ENCODE measurements around the gene UNC93A. TPM values are rescaled to one million over a fixed set of nuclear protein-coding genes. Genes with fewer than 3 reads are reported as not detected.

UNC93A gene
- total RNA-seq, 8 experiments from 2014 or later = 0.24 to 0.25 TPM; not detected in 6

DNA sequence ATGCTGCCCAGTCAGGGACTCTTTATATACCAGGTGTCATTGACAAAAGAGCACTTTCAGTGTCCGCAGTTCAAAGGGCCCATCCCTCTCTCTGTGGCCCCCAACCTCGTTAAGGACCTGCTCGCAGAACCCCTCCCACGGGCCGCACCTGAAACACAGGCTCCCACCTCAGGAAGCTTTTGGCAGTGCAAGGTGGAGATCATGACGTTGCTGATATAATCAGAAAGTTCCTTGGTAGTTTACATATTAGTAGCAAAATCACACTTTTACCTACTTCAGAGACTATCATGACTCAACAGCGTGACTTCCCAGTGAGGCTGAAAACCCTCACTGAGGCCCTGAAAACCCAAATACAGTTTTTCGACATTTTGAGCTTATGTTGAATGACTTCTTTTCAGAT lies 37.9 kb downstream of the UNC93A start:
- no peak for ATAC-seq (replicated peaks in 6 of 8)

DNA sequence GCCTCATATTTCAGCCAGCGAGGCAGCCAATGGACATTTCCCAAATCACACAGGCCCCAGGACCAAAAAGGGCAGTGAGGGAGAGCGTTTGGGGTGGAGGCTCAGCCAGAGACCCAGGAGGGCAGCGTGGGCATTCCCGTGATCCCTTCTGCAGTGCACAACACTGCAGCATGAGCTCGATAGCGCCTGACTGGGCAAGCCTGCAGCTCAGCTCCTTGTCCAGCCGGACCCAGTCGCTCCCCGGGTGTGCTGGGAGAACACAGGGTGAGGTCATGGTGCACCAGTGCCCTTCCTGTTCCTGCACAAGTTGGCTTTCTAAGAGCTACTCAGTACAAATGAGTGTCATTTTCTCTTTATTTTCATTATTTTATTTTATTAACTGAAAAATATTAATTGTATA lies 39.6 kb downstream of the UNC93A start:
- WGBS, 10 experiments = 5 to 100% (median 87%) methylated on average over 2 to 5 of the region's 9 CpGs; no CpG with 5 or more reads in 3 of the 10 experiments
- Histone ChIP-seq H3K4me1 (replicated peaks in 1 of 2) (no peaks in the 10 kb centered on the region), H3K27ac (no peak overlapping the region), H3K4me3 (no peak overlapping the region)
- ATAC-seq (replicated peaks in 6 of 8) = peak in 3 of 8 experiments; percentile 50 to 86 (median 68)
- in situ Hi-C loops (cut with MboI; ENCODE audit: low pct_unique_long_range_greater_than_20kb in 2 of 9, low sequenced_read_pairs in 9 of 9, unreplicated experiment in 9 of 9) = no loop called here

More for the DNA sequence above, 37.9 kb downstream of the UNC93A start:
- in situ Hi-C loops (cut with MboI; ENCODE audit: low pct_unique_long_range_greater_than_20kb in 2 of 9, low sequenced_read_pairs in 9 of 9, unreplicated experiment in 9 of 9) = no loop called here
- no peaks in the 10 kb centered on the region for H3K4me1 ChIP-seq (replicated peaks in 1 of 2)
- WGBS, 10 experiments = 16 to 100% (median 70%) methylated on average over 1 to 8 of the region's 8 CpGs; no CpG with 5 or more reads in 1 of the 10 experiments
- no peak overlapping the region for H3K4me3 ChIP-seq
- H3K27ac ChIP-seq = no peak overlapping the region

DNA sequence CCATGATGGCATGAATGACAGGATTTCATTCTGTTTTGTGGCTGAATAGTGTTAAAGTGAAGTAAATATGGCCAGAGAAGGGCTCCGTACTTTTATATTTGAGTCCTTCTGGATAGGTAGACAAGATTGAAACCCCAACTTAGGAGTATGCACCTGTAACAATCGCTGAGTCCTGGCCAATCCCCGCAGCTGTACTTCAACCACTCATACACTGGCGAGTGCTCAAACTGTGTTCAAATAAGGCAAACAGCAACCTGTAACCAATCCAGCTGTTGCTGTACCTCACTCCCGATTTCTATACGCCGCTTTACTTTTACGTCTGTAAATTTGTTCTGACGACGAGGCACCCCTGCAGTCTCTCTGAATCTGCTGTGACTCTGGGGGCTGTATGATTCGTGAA lies 40.5 kb downstream of the UNC93A start:
- in situ Hi-C loops (cut with MboI; ENCODE audit: low pct_unique_long_range_greater_than_20kb in 2 of 9, low sequenced_read_pairs in 9 of 9, unreplicated experiment in 9 of 9) = no loop called here
- no peak for ATAC-seq (replicated peaks in 6 of 8)
- WGBS, 10 experiments = 5 to 100% (median 76%) methylated on average over 1 to 11 of the region's 11 CpGs
- Histone ChIP-seq H3K27ac (no peak overlapping the region), H3K4me3 (no peak overlapping the region), H3K4me1 (replicated peaks in 1 of 2) (no peaks in the 10 kb centered on the region)

GRCh38 chr6:167336844-167337630 lies 45.9 kb downstream of the UNC93A start:
- WGBS, 10 experiments = 60 to 98% (median 93%) methylated on average over 2 to 11 of the region's 19 CpGs; no CpG with 5 or more reads in 6 of the 10 experiments
- Histone ChIP-seq H3K4me1 (replicated peaks in 1 of 2) (peaks cover 2 to 12% of the 10 kb centered on the region in 2 donors), H3K4me3 (no peak overlapping the region), H3K27ac (no peak overlapping the region)
- ATAC-seq (replicated peaks in 6 of 8) = no peak
- in situ Hi-C loops (cut with MboI; ENCODE audit: low pct_unique_long_range_greater_than_20kb in 2 of 9, low sequenced_read_pairs in 9 of 9, unreplicated experiment in 9 of 9) = no loop called here

DNA sequence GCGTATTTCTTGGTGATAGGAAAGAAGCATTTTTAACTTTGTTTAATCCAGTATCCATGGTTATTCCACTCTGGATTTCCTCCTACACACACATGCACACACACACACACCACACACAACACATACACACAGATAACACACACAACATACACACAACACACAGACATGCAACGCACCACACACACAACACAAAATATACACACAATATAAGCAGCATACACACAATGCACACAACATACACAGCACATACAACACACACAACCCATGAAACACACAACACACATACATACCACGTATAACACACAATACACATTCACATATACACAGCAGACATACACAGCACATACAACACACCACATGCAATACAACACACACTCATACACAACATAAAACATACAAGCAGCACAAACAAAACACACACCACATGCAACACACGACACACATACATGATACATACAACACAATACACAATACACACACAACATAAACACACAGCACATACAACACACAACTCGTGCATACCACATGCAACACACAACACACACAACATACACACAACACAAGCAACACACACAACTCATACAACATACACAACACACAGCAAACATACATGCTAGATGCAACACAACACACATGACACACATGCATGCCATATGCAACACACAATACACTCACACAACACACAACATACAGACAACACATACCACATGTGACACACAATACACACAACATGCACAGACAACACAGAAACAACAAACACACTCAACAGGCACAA lies 46.7 kb downstream of the UNC93A start:
- no peak overlapping the region for H3K27ac ChIP-seq
- WGBS, 10 experiments = 17 to 100% (median 86%) methylated on average over 1 to 5 of the region's 5 CpGs; no CpG with 5 or more reads in 3 of the 10 experiments
- peaks cover 9 to 20% of the 10 kb centered on the region in 2 donors for H3K4me1 ChIP-seq (replicated peaks in 1 of 2)
- H3K4me3 ChIP-seq = no peak overlapping the region
- ATAC-seq (replicated peaks in 6 of 8) = no peak
- in situ Hi-C loops (cut with MboI; ENCODE audit: low pct_unique_long_range_greater_than_20kb in 2 of 9, low sequenced_read_pairs in 9 of 9, unreplicated experiment in 9 of 9) = no loop called here

GRCh38 chr6:167338541-167339117 lies 47.5 kb downstream of the UNC93A start:
- 0 to 100% (median 74%) methylated on average over 1 to 2 of the region's 5 CpGs; no CpG with 5 or more reads in 2 of the 10 experiments for WGBS, 10 experiments
- in situ Hi-C loops (cut with MboI; ENCODE audit: low pct_unique_long_range_greater_than_20kb in 2 of 9, low sequenced_read_pairs in 9 of 9, unreplicated experiment in 9 of 9) = no loop called here
- no peak for ATAC-seq (replicated peaks in 6 of 8)
- no peak overlapping the region for H3K27ac ChIP-seq
- peaks cover 9 to 23% of the 10 kb centered on the region in 2 donors for H3K4me1 ChIP-seq (replicated peaks in 1 of 2)
- H3K4me3 ChIP-seq = no peak overlapping the region

DNA sequence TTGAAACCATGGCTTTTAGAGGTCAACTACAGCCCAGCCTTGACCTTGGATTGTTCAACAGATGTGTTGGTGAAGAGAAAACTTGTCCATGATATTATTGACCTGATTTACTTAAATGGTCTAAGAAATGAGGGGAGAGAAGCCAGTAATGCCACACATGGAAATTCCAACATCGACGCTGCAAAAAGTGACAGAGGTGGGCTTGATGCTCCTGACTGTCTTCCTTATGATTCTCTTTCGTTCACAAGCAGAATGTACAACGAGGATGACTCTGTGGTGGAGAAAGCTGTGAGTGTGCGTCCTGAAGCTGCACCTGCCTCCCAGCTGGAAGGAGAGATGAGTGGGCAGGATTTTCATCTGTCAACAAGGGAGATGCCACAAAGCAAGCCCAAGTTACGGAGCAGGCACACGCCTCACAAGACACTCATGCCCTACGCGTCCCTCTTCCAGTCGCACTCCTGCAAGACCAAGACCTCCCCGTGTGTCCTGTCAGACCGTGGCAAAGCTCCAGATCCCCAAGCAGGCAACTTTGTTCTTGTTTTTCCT lies 50.0 kb downstream of the UNC93A start:
- peaks cover 9 to 26% of the 10 kb centered on the region in 2 donors for H3K4me1 ChIP-seq (replicated peaks in 1 of 2)
- no peak overlapping the region for H3K27ac ChIP-seq
- 0 to 100% (median 86%) methylated on average over 1 to 11 of the region's 12 CpGs; no CpG with 5 or more reads in 3 of the 10 experiments for WGBS, 10 experiments
- H3K4me3 ChIP-seq = no peak overlapping the region
- in situ Hi-C loops (cut with MboI; ENCODE audit: low pct_unique_long_range_greater_than_20kb in 2 of 9, low sequenced_read_pairs in 9 of 9, unreplicated experiment in 9 of 9) = no loop called here
- ATAC-seq (replicated peaks in 6 of 8) = peak in 2 of 8 experiments; percentile 23 to 43

DNA sequence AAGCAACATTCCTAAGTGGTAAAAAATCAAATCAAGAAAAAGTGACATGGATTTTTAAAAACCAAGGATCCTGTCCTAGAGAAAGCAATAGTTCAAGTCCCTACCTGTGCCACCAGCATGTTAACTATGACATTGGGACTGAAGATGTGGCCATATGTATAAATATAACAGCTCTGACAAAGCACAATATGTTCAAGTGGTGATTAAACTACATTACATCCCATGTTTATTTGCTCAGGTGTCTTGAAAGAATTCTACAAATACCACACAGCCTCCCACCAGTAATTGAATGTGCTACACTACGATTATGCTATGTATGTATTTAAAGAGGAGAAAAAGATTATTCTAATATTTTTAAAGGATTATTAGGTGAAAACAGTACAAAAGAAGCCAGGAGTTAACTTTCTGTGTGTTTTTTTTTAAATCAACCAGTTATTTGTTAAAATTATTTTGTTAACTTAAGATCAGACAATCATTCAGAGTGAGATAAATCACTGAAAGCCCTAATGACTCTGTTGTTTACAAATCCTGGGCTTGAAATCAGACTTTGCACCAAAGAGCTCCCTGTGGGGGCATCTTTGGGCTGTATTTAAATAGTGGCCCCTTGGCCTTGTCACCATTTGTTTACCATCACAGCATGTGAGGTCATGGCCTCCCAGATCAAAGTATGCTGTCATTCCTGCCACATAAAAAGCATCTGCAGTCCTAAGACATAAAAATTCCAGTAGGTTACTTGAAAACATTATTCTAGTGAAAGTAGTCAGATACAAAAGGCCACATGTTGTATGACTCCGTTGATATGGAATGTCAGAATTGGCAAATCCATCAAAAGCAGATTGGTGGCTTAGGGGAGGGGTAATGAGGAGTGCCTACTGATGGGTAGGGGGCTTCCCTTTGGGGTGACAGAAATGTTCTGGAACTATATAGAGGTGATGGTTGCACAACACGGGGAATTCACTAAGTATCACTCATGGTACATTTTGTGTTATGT lies 50.8 kb downstream of the UNC93A start:
- 5 to 76% (median 28%) methylated on average over 1 to 3 of the region's 3 CpGs for WGBS, 10 experiments
- Histone ChIP-seq H3K4me1 (replicated peaks in 1 of 2) (peaks cover 9 to 27% of the 10 kb centered on the region in 2 donors), H3K4me3 (no peak overlapping the region), H3K27ac (no peak overlapping the region)
- in situ Hi-C loops (cut with MboI; ENCODE audit: low pct_unique_long_range_greater_than_20kb in 2 of 9, low sequenced_read_pairs in 9 of 9, unreplicated experiment in 9 of 9) = no loop called here
- ATAC-seq (replicated peaks in 6 of 8) = peak in 6 of 8 experiments; percentile 32 to 78 (median 41)

- no peak overlapping the region for H3K4me3 ChIP-seq
- H3K27ac ChIP-seq = no peak overlapping the region
- 10 to 100% (median 79%) methylated on average over 1 to 3 of the region's 14 CpGs; no CpG with 5 or more reads in 4 of the 10 experiments for WGBS, 10 experiments
- H3K4me1 ChIP-seq (replicated peaks in 1 of 2) = peaks cover 9 to 27% of the 10 kb centered on the region in 2 donors
- in situ Hi-C loops (cut with MboI; ENCODE audit: low pct_unique_long_range_greater_than_20kb in 2 of 9, low sequenced_read_pairs in 9 of 9, unreplicated experiment in 9 of 9) = no loop called here
- ATAC-seq (replicated peaks in 6 of 8) = no peak
Observed at GRCh38 chr6:167342879-167343610, 51.9 kb downstream of the UNC93A start.

DNA sequence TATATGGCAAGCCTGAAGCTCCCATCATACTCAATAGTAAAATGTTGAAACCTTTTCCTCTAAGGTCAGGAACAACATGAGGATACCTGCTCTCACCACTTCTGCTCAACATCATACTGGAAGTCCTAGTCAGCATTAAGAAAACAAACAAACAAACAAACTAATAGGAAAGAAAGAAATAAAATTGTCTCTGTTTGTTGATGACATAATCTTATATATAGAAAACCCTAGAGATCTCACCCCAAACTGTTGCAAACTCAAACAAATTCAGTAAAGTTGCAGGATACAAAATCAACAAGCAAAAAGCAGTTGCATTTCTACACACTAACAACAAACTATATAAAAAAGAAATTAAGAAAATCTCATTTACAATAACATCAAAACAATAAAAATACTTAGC lies 54.2 kb downstream of the UNC93A start:
- peaks cover 22 to 40% of the 10 kb centered on the region in 2 donors for H3K4me1 ChIP-seq (replicated peaks in 1 of 2)
- no peak for ATAC-seq (replicated peaks in 6 of 8)
- H3K27ac ChIP-seq = no peak overlapping the region
- no peak overlapping the region for H3K4me3 ChIP-seq
- in situ Hi-C loops (cut with MboI; ENCODE audit: low pct_unique_long_range_greater_than_20kb in 2 of 9, low sequenced_read_pairs in 9 of 9, unreplicated experiment in 9 of 9) = no loop called here

GRCh38 chr6:167345960-167346359 lies 54.8 kb downstream of the UNC93A start:
- no peak overlapping the region for H3K4me3 ChIP-seq
- H3K27ac ChIP-seq = no peak overlapping the region
- peaks cover 28 to 37% of the 10 kb centered on the region in 2 donors for H3K4me1 ChIP-seq (replicated peaks in 1 of 2)
- in situ Hi-C loops (cut with MboI; ENCODE audit: low pct_unique_long_range_greater_than_20kb in 2 of 9, low sequenced_read_pairs in 9 of 9, unreplicated experiment in 9 of 9) = no loop called here
- ATAC-seq (replicated peaks in 6 of 8) = no peak
- 14 to 100% (median 81%) methylated on average over 3 to 4 of the region's 4 CpGs; no CpG with 5 or more reads in 1 of the 10 experiments for WGBS, 10 experiments
